GM18508 (cell line): ENCODE measurements around the gene TMEM250.

Experiments used
- ATAC-seq: cut with Tn5 transposase; IDR thresholded peaks from one replicate; pipeline ENCODE4 v1.9.1; 2021; ENCODE audit warnings: moderate number of reproducible peaks; ENCODE audit not compliant: insufficient read depth, unreplicated experiment

TMEM250 gene

GRCh38 chr9:136098210-136098609, 20.5 kb downstream of the TMEM250 start:
- no peak for ATAC-seq

GRCh38 chr9:136096505-136097001, 22.1 kb downstream of the TMEM250 start:
- ATAC-seq: no peak

GRCh38 chr9:136095070-136096058, 23.3 kb downstream of the TMEM250 start, which contains the start of gene NACC2:
Gene NACC2 (minus strand): TSS chr9:136095289. CDS start chr9:136050521, 44,768 bp downstream.
- ATAC-seq: no peak

GRCh38 chr9:136093995-136094881, 24.4 kb downstream of the TMEM250 start:
- no peak for ATAC-seq

- no peak for ATAC-seq
Measured at GRCh38 chr9:136093346-136093986, 25.2 kb downstream of the TMEM250 start.

- ATAC-seq: no peak
Measured at GRCh38 chr9:136092741-136093140, 25.9 kb downstream of the TMEM250 start.

- no peak for ATAC-seq
Measured at GRCh38 chr9:136092353-136092650, 26.4 kb downstream of the TMEM250 start.

- ATAC-seq: no peak
Measured at GRCh38 chr9:136091582-136092352, 26.9 kb downstream of the TMEM250 start.

- ATAC-seq: no peak
Measured at GRCh38 chr9:136090768-136091581, 27.7 kb downstream of the TMEM250 start.

- no peak for ATAC-seq
Measured at GRCh38 chr9:136090056-136090735, 28.5 kb downstream of the TMEM250 start.

GRCh38 chr9:136089697-136090045, 29.0 kb downstream of the TMEM250 start:
- ATAC-seq: no peak

- no peak for ATAC-seq
Measured at GRCh38 chr9:136088939-136089696, 29.6 kb downstream of the TMEM250 start.

- no peak for ATAC-seq
Measured at GRCh38 chr9:136088481-136088938, 30.2 kb downstream of the TMEM250 start.

GRCh38 chr9:136087741-136088480, 30.8 kb downstream of the TMEM250 start:
- no peak for ATAC-seq

GRCh38 chr9:136086951-136087740, 31.5 kb downstream of the TMEM250 start:
- ATAC-seq: no peak
